GM12878 (cell line): ENCODE results near the gene IL17RC. TPM values are rescaled to one million over a fixed set of nuclear protein-coding genes. Genes with fewer than 3 reads are reported as not detected.

Source experiments
- ATAC-seq: fragments of 200-7000 bp; cut with Tn5 transposase; 3 replicates; pipeline ENCODE4 v1.9.1; 2020; ENCODE audit warnings: mild to moderate bottlenecking, moderate library complexity
- BruUV-seq: library from RNA; stranded (reverse); fragments of 400-500 nt; replicated peaks from 2 replicates; lab custom pipeline; 2021; lab: Mats Ljungman, UMichigan
- CTCF ChIA-PET: fragments of 300-600 bp; sonication (Branson Sonifier 250); formaldehyde crosslinking; extraction: SDS; loops from one replicate; lab custom pipeline; 2021; ENCODE audit warnings: inconsistent platforms; lab: Yijun Ruan, JAX
- POLR2A ChIA-PET: fragments of 350-600 bp; formaldehyde crosslinking; extraction: SDS; loops from one replicate; lab custom pipeline; 2021; ENCODE audit warnings: inconsistent platforms; lab: Charles Lee
- RAD21 ChIA-PET: fragments of 300-600 bp; sonication (Branson Sonifier 250); formaldehyde crosslinking; loops from one replicate; lab custom pipeline; 2023; ENCODE audit warnings: antibody characterized with exemption; ENCODE audit not compliant: unreplicated experiment; lab: Charles Lee
- SMC1A ChIA-PET: fragments of 300-600 bp; sonication (Branson Sonifier 250); formaldehyde crosslinking; loops from one replicate; lab custom pipeline; 2023; ENCODE audit not compliant: unreplicated experiment, uncharacterized antibody; lab: Charles Lee
- DNase-seq: peaks from one replicate; pipeline ENCODE4 v3.0.0-alpha.2; 2011; ENCODE audit warnings: low read depth, low spot score
- FAIRE-seq: peaks from 3 replicates; lab custom pipeline; 2011; peaks lifted over from hg19 to GRCh38; lab: Jason Lieb, UNC
- H2AFZ ChIP-seq: 2 replicates; pipeline ENCODE4 v1.6.0; 2011; ENCODE audit warnings: low read depth, low read length, control low read depth; ENCODE audit not compliant: control insufficient read depth
- H3K27ac ChIP-seq: 2 replicates; pipeline ENCODE4 v1.5.1; 2011; ENCODE audit warnings: control low read depth; ENCODE audit not compliant: control insufficient read depth, insufficient read depth
- H3K27me3 ChIP-seq, 2 experiments: replicated peaks in 1 of 2; 2 replicates each; pipeline versions ENCODE4 v1.6.0 to v1.6.1; 2011; ENCODE audit warnings: low read length in 1 of 2; ENCODE audit not compliant: control insufficient read depth in 2 of 2, insufficient read depth in 2 of 2
- H3K36me3 ChIP-seq, 2 experiments: 2 replicates each; pipeline ENCODE4 v1.5.1; 2011; ENCODE audit warnings: low read length in 1 of 2; ENCODE audit not compliant: control insufficient read depth in 2 of 2, insufficient read depth in 2 of 2
- H3K4me1 ChIP-seq: 2 replicates; pipeline ENCODE4 v1.6.1; 2011; ENCODE audit warnings: mild to moderate bottlenecking, low read length, moderate library complexity, mixed read lengths; ENCODE audit not compliant: control insufficient read depth, insufficient read depth
- H3K4me2 ChIP-seq: 2 replicates; pipeline ENCODE4 v1.6.0; 2011; ENCODE audit warnings: control low read depth; ENCODE audit not compliant: control insufficient read depth, insufficient read depth
- H3K4me3 ChIP-seq: fragments of 200-600 bp; sonication (generic); 2 replicates; pipeline ENCODE4 v1.5.1; 2016
- H3K79me2 ChIP-seq: 2 replicates; pipeline ENCODE4 v1.6.0; 2011; ENCODE audit warnings: low read length; ENCODE audit not compliant: control insufficient read depth, insufficient read depth
- H3K9ac ChIP-seq: 2 replicates; pipeline ENCODE4 v1.8.0; 2011; ENCODE audit warnings: low read length, control low read depth, mixed read lengths; ENCODE audit not compliant: control insufficient read depth, insufficient read depth
- H3K9me3 ChIP-seq: replicated peaks from 3 replicates; pipeline ENCODE4 v1.5.1; 2011; ENCODE audit warnings: mild to moderate bottlenecking, low read length; ENCODE audit not compliant: control insufficient read depth, insufficient read depth
- H4K20me1 ChIP-seq: 2 replicates; pipeline ENCODE4 v1.6.0; 2011; ENCODE audit not compliant: control insufficient read depth, insufficient read depth
- CREB1 ChIP-seq: IDR thresholded peaks from 2 replicates; pipeline ENCODE4 v1.6.1; 2012; ENCODE audit warnings: low read depth, mild to moderate bottlenecking, inconsistent platforms
- POLR2AphosphoS5 ChIP-seq: IDR thresholded peaks from 2 replicates; pipeline ENCODE4 v1.6.1; 2011; ENCODE audit warnings: mild to moderate bottlenecking, low read length, inconsistent platforms
- ZBED1 ChIP-seq: IDR thresholded peaks from 2 replicates; pipeline ENCODE4 v1.6.1; 2016; ENCODE audit warnings: borderline replicate concordance
- ZNF622 ChIP-seq: fragments of 450-650 bp; IDR thresholded peaks from 2 replicates; pipeline ENCODE4 v1.6.1; 2017; ENCODE audit warnings: mild to moderate bottlenecking, inconsistent platforms
- WGBS: methylation state at CpG from one replicate; pipeline ENCODE4 v1.1.6; 2016; ENCODE audit warnings: low lambda C conversion rate; ENCODE audit not compliant: insufficient replicate concordance, insufficient coverage; ENCODE audit errors: missing lambda C conversion rate; 5-methylcytosine and 5-hydroxymethylcytosine counted together
- in situ Hi-C: fragments of 300-500 bp; cut with MboI; formaldehyde crosslinking; loops from 9 replicates; pipeline ENCODE4 v1.14.3; 2018; ENCODE audit warnings: mixed read lengths
- intact Hi-C: fragments of 100-400 bp; cut with micrococcal nuclease; formaldehyde crosslinking; loops from one replicate; pipeline ENCODE4 v1.14.2; 2022; ENCODE audit not compliant: unreplicated experiment
- polyA plus RNA-seq, 11 experiments: library from polyadenylated mRNA; depleted of rRNA in 4 of 11; unstranded in 6 of 11; stranded (reverse) in 5 of 11; fragments of >200 nt; fragmentation: Nextera tagmentation in 4 of 11; fragmentation: Illumina TruSeq in 1 of 11; extraction: Ambion mirVana in 4 of 11; extraction: Trizol in 1 of 11; gene quantifications; 1 replicate in 1 of 11; 2 replicates in 10 of 11; pipeline versions ENCODE4 v1.2.1 to v1.2.3, GENCODE V29; 2011 to 2016; ENCODE audit warnings: inconsistent platforms in 2 of 11, missing spikeins in 2 of 11, low read depth in 1 of 11
- total RNA-seq, 4 experiments: library from RNA; depleted of rRNA in 3 of 4; stranded (reverse); fragments of >200 nt in 3 of 4; fragmentation: Illumina TruSeq in 1 of 4; extraction: Trizol in 1 of 4; gene quantifications; 2 replicates each; pipeline versions ENCODE4 v1.2.1 to v1.2.3, GENCODE V29; 2013 to 2021
- TF ChIP-seq, protein P1 (sequence below): IDR thresholded peaks from 2 replicates; pipeline ENCODE4 v1.6.1; 2012; ENCODE audit warnings: low read depth, low read length, improper control_type of control experiment
- TF ChIP-seq, protein P2 (sequence below): IDR thresholded peaks from 2 replicates; pipeline ENCODE4 v1.6.1; 2012; ENCODE audit warnings: low read depth, low read length, improper control_type of control experiment

Gene IL17RC
- total and polyA plus RNA-seq, 10 of the 15 experiments (the other 5 are each of a cell fraction or from before 2014, with no cell fraction given), result 0.07 to 4.4 (median 0.34) TPM; not detected in 3

DNA sequence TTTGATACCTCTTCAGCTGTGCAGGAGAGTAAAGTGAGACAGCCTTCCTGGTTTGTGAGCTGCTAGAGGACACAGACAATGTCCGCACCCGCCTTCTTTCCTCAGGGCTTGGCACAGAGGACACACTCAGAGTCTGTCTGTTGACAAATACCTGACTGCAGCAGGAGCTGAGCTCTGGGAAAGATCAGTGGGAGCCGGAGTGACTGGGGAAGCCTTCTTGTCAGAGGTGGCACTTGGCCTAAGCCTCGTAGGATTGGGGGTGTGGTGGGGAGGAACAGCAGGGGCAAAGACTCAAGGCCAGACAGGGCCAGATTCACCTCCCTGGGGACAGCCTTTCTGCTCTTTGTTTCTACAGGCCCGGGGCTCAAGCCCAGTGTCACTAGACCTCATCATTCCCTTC lies 3.3 kb upstream of the IL17RC start:
- Histone ChIP-seq H3K27me3 (peaks cover 0 to 2% of the 10 kb centered on the region in 2 experiments; a peak in 1 of 4 replicates), H3K4me1 (peaks cover 18% of the 10 kb centered on the region), H4K20me1 (no peaks in the 10 kb centered on the region), H3K9me3 (no peaks in the 10 kb centered on the region), H3K4me2 (no peak overlapping the region), H3K27ac (no peak overlapping the region), H3K79me2 (no peaks in the 10 kb centered on the region), H3K4me3 (no peak overlapping the region), H3K36me3 (no peaks in the 10 kb centered on the region), H2AFZ (no peak overlapping the region), H3K9ac (no peak overlapping the region)
- no peak for FAIRE-seq
- intact Hi-C loops (no loop called here), in situ Hi-C loops (no loop called here)
- no peak for DNase-seq
- ChIA-PET SMC1A (interaction anchor here (0.8 to 1.5 kb wide), 5 partner anchors 8 to 93 kb away, joined by 3 to 5 read pairs (median 3); no protein-coding TSS in a partner anchor), RAD21 (interaction anchor here (1.2 kb wide), 1 partner anchor 19 kb away, joined by 4 read pairs; no protein-coding TSS in a partner anchor), POLR2A (interaction anchor here (0.6 to 1.1 kb wide), 2 partner anchors 14 to 24 kb away, joined by 3 read pairs; no protein-coding TSS in a partner anchor)
- no TSS peak for BruUV-seq
- WGBS, result 57% methylated on average over 5 of the region's 5 CpGs
- ATAC-seq, result no peak
- TF ChIP-seq POLR2AphosphoS5 (no peak), CREB1 (no peak), ZNF622 (no peak), ZBED1 (no peak)
- TF ChIP-seq, protein P1, sequence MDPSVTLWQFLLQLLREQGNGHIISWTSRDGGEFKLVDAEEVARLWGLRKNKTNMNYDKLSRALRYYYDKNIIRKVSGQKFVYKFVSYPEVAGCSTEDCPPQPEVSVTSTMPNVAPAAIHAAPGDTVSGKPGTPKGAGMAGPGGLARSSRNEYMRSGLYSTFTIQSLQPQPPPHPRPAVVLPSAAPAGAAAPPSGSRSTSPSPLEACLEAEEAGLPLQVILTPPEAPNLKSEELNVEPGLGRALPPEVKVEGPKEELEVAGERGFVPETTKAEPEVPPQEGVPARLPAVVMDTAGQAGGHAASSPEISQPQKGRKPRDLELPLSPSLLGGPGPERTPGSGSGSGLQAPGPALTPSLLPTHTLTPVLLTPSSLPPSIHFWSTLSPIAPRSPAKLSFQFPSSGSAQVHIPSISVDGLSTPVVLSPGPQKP, result no peak
- TF ChIP-seq, protein P2, sequence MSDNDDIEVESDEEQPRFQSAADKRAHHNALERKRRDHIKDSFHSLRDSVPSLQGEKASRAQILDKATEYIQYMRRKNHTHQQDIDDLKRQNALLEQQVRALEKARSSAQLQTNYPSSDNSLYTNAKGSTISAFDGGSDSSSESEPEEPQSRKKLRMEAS, result no peak
- TF ChIP-seq, all 136 proteins: peak for 0
- CTCF ChIA-PET, result interaction anchor here (0.9 to 4.4 kb wide), 4 partner anchors 16 to 65 kb away, joined by 3 to 31 read pairs (median 3); partner anchors contain the start of gene CRELD1
